VCaP (cell line): ENCODE results near the gene UBE2N.

Experiments used
- H3K27ac ChIP-seq: fragments of 450-650 bp; 2 replicates; pipeline ENCODE4 v1.5.1; 2017
- CTCF ChIP-seq: fragments of 450-650 bp; conservative IDR thresholded peaks from 2 replicates; pipeline ENCODE4 v1.5.1; 2017; ENCODE audit warnings: mild to moderate bottlenecking, moderate library complexity

Gene UBE2N

GRCh38 chr12:93467351-93468007, 25.7 kb upstream of the UBE2N start, which contains the start of gene MRPL42:
Gene MRPL42 (plus strand): TSS chr12:93467514. CDS start chr12:93469286, 1,772 bp downstream.
- TF ChIP-seq CTCF, result peak; percentile 68
- peak within 1 kb of the TSS; percentile 82 for H3K27ac ChIP-seq

- TF ChIP-seq CTCF, result no peak
- peak overlapping the region; percentile 82 for H3K27ac ChIP-seq
These were observed 25.0 kb upstream of the UBE2N start for GRCh38 chr12:93466625-93467350.

GRCh38 chr12:93465841-93466240, 24.1 kb upstream of the UBE2N start:
- no peak for TF ChIP-seq CTCF

GRCh38 chr12:93461503-93461902, 19.8 kb upstream of the UBE2N start:
- no peak for TF ChIP-seq CTCF
- H3K27ac ChIP-seq, result no peak overlapping the region

More at GRCh38 chr12:93465841-93466240, 24.1 kb upstream of the UBE2N start:
- H3K27ac ChIP-seq, result no peak overlapping the region

GRCh38 chr12:93460902-93461301, 19.2 kb upstream of the UBE2N start:
- no peak overlapping the region for H3K27ac ChIP-seq
- TF ChIP-seq CTCF, result no peak

- no peak for TF ChIP-seq CTCF
- H3K27ac ChIP-seq, result no peak overlapping the region
These were observed 18.3 kb upstream of the UBE2N start for GRCh38 chr12:93460003-93460402.

- TF ChIP-seq CTCF, result no peak
- H3K27ac ChIP-seq, result no peak overlapping the region
These were observed 17.4 kb upstream of the UBE2N start for GRCh38 chr12:93459097-93459496.
